ENCODE measurements around the gene TEPSIN. TPM values are rescaled to one million over a fixed set of nuclear protein-coding genes. Genes with fewer than 3 reads are reported as not detected.
A peak's percentile ranks its signal among the peaks of the same experiment; 100 is the strongest.

TEPSIN gene
- total and polyA plus RNA-seq, 2 of the 13 experiments (the other 11 are each of a cell fraction or from before 2014, with no cell fraction given): 16.1 to 18.8 TPM

GRCh38 chr17:81212365-81212764, 26.5 kb downstream of the TEPSIN start:
- TF ChIP-seq ZFP82 (CRISPR knock-in tag; IDR thresholded peaks at IDR 0.05; ENCODE audit: borderline replicate concordance): no peak
- no peak for TF ChIP-seq ZBTB3 (CRISPR knock-in tag; IDR thresholded peaks at IDR 0.05; ENCODE audit: borderline replicate concordance, low read depth)
- TF ChIP-seq ZBTB14 (CRISPR knock-in tag; IDR thresholded peaks at IDR 0.05): no peak
- no peak for TF ChIP-seq TBL1XR1 (IDR thresholded peaks at IDR 0.05; ENCODE audit: borderline replicate concordance, low read length, partially characterized antibody)
- no peak for TF ChIP-seq ZNF253 (CRISPR knock-in tag; IDR thresholded peaks at IDR 0.05; ENCODE audit: borderline replicate concordance)
- no peak for TF ChIP-seq ZNF775 (CRISPR knock-in tag; IDR thresholded peaks at IDR 0.05; ENCODE audit: borderline replicate concordance)
- Histone ChIP-seq H3K4me1 (ENCODE audit: insufficient read depth, low read length) (no peaks in the 10 kb centered on the region), H2AFZ (ENCODE audit: low read length) (no peak overlapping the region), H3K9ac (ENCODE audit: insufficient read depth, low read depth, low read length) (no peak overlapping the region), H3K36me3 (replicated peaks in 1 of 2; ENCODE audit: control insufficient read depth in 1 of 2, insufficient read depth in 2 of 2, low read length in 2 of 2) (peaks cover 9 to 25% of the 10 kb centered on the region in 2 experiments), H3K9me3 (ENCODE audit: low read length) (no peaks in the 10 kb centered on the region), H3K27me3 (ENCODE audit: control insufficient read depth in 1 of 2, insufficient read depth in 2 of 2, low read length in 2 of 2) (no peaks in the 10 kb centered on the region), H3K4me3 (replicated peaks in 1 of 3; ENCODE audit: insufficient read depth in 1 of 3, low read depth in 2 of 3, low read length in 3 of 3) (no peak overlapping the region), H3K79me2 (ENCODE audit: insufficient read depth, low read length) (no peaks in the 10 kb centered on the region), H3K4me2 (ENCODE audit: low read depth, low read length) (no peak overlapping the region), H3K27ac (ENCODE audit: extremely low read length, insufficient read depth, low read length) (no peak overlapping the region), H4K20me1 (ENCODE audit: insufficient read depth, low read length) (no peaks in the 10 kb centered on the region)
- intact Hi-C loops (cut with micrococcal nuclease; ENCODE audit: unreplicated experiment) (no loop called here), in situ Hi-C loops (cut with HindIII; ENCODE audit: extremely low pct_ligation_motif_present, low pct_unique_long_range_greater_than_20kb) (no loop called here)
- CTCF ChIA-PET (ENCODE audit: low intra/inter-chr PET ratio, low total read pairs): no interaction called here
- POLR2A ChIA-PET: no interaction called here
- WGBS (ENCODE audit: low lambda C conversion rate): 92% methylated on average over 9 of the region's 9 CpGs
- no peak for ATAC-seq
- no peak for DNase-seq (ENCODE audit: low spot score)
- no TSS peak for BruUV-seq (replicated peaks)
- FAIRE-seq: no peak

GRCh38 chr17:81210868-81211267, 28.0 kb downstream of the TEPSIN start:
- Histone ChIP-seq H3K36me3 (replicated peaks in 1 of 2; ENCODE audit: control insufficient read depth in 1 of 2, insufficient read depth in 2 of 2, low read length in 2 of 2) (peaks cover 12 to 31% of the 10 kb centered on the region in 2 experiments), H3K27me3 (ENCODE audit: control insufficient read depth in 1 of 2, insufficient read depth in 2 of 2, low read length in 2 of 2) (no peaks in the 10 kb centered on the region), H3K27ac (ENCODE audit: extremely low read length, insufficient read depth, low read length) (no peak overlapping the region), H3K4me1 (ENCODE audit: insufficient read depth, low read length) (no peaks in the 10 kb centered on the region), H3K4me2 (ENCODE audit: low read depth, low read length) (no peak overlapping the region), H3K79me2 (ENCODE audit: insufficient read depth, low read length) (no peaks in the 10 kb centered on the region), H2AFZ (ENCODE audit: low read length) (no peak overlapping the region), H3K9me3 (ENCODE audit: low read length) (no peaks in the 10 kb centered on the region), H3K4me3 (replicated peaks in 1 of 3; ENCODE audit: insufficient read depth in 1 of 3, low read depth in 2 of 3, low read length in 3 of 3) (no peak overlapping the region), H3K9ac (ENCODE audit: insufficient read depth, low read depth, low read length) (no peak overlapping the region), H4K20me1 (ENCODE audit: insufficient read depth, low read length) (no peaks in the 10 kb centered on the region)
- DNase-seq (ENCODE audit: low spot score) (no peak), FAIRE-seq (no peak), ATAC-seq (no peak; the same call in 2 of the 3 replicates)
- POLR2A ChIA-PET: no interaction called here
- no TSS peak for BruUV-seq (replicated peaks)
- 88% methylated on average over 14 of the region's 14 CpGs for WGBS (ENCODE audit: low lambda C conversion rate)
- in situ Hi-C loops (cut with HindIII; ENCODE audit: extremely low pct_ligation_motif_present, low pct_unique_long_range_greater_than_20kb) (no loop called here), intact Hi-C loops (cut with micrococcal nuclease; ENCODE audit: unreplicated experiment) (no loop called here)
- CTCF ChIA-PET (ENCODE audit: low intra/inter-chr PET ratio, low total read pairs): no interaction called here
- TF ChIP-seq GABPB1 (CRISPR knock-in tag; IDR thresholded peaks at IDR 0.05) (no peak), ARID5B (CRISPR knock-in tag; IDR thresholded peaks at IDR 0.05) (no peak), ZNF280B (CRISPR knock-in tag; IDR thresholded peaks at IDR 0.05; ENCODE audit: borderline replicate concordance) (no peak), STAG1 (CRISPR knock-in tag; IDR thresholded peaks at IDR 0.05) (peak; percentile 5; the same call in 1 of the 2 replicates), KMT2A (CRISPR knock-in tag; IDR thresholded peaks at IDR 0.05) (no peak), ZNF891 (CRISPR knock-in tag; IDR thresholded peaks at IDR 0.05) (no peak), CBX5 (CRISPR knock-in tag; IDR thresholded peaks at IDR 0.05; ENCODE audit: borderline replicate concordance) (no peak)
